ENCODE results near the gene USP35. TPM values are rescaled to one million over a fixed set of nuclear protein-coding genes. Genes with fewer than 3 reads are reported as not detected.

The USP35 gene
- total RNA-seq, 4 donors from 2014 or later: 6.7 to 15.1 (median 8.6) TPM

- no peak for TF ChIP-seq CTCF (IDR thresholded peaks at IDR 0.05)
- ATAC-seq (ENCODE audit: low FRiP score): no peak
- DNase-seq (ENCODE audit: low spot score): no peak
These were observed 38.4 kb upstream of the USP35 start for GRCh38 chr11:78150346-78150745.

- DNase-seq (ENCODE audit: low spot score) (no peak), ATAC-seq (ENCODE audit: low FRiP score) (no peak)
- TF ChIP-seq CTCF (IDR thresholded peaks at IDR 0.05): no peak
These were observed 38.0 kb upstream of the USP35 start for GRCh38 chr11:78150754-78151153.

DNA sequence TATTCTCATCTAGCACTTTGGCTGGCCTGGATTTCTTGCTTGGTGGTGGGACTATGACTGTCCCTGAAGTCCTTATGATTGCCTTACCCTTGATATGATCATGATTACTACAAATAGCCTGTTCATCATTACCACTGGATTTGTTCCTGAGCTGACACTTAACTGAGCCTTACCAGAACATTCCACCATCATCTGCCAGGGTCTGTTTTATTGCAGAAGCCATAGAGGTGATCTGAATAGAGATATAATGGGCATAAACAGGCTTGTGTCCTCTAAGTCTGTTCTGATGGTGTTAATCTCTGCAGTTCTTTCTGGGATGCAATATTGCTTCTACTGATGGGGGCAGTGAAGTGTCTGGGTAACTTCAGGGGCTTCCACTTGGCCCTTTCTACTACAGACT is 36.9 kb upstream of the USP35 start:
- TF ChIP-seq CTCF (IDR thresholded peaks at IDR 0.05): no peak
- no peak for DNase-seq (ENCODE audit: low spot score)
- no peak for ATAC-seq (ENCODE audit: low FRiP score)

GRCh38 chr11:78156127-78156844 is 32.4 kb upstream of the USP35 start:
- DNase-seq (ENCODE audit: low spot score): no peak
- no peak for TF ChIP-seq CTCF (IDR thresholded peaks at IDR 0.05)

DNA sequence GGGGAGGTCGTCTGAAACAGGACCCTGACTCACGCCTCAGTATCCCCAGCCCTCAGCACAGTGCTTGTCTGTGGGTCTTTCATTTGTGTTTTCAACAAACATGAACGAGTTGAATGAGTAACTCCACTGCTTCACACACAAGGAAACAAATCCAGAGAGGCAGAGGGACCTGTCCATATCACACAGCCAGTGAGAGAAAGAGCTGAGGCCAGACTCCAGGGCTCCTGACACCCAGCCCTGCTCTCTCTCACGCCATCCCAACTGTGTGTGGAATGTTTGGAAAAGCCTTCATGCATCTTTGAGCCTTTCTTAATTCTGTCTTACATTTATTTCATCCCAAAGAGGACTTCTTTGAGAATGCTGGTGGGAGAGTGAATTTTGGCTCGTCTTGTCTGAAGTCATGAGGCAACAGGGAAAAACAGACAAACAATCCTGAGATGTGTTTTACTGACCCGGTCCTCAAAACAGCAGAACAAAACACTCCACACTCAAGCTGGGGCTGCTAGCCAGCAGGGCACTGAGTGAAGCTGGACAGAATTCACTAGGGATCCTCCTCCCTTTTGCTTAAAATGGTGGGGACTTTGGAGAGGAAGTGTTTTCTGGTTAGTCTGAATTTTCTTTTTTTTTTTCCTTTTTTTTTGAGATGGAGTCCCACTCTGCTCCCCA is 29.6 kb upstream of the USP35 start:
- no peak for DNase-seq (ENCODE audit: low spot score)
- no peak for TF ChIP-seq CTCF (IDR thresholded peaks at IDR 0.05)
- ATAC-seq (ENCODE audit: low FRiP score): no peak

More at GRCh38 chr11:78156127-78156844, 32.4 kb upstream of the USP35 start:
- no peak for ATAC-seq (ENCODE audit: low FRiP score)

DNA sequence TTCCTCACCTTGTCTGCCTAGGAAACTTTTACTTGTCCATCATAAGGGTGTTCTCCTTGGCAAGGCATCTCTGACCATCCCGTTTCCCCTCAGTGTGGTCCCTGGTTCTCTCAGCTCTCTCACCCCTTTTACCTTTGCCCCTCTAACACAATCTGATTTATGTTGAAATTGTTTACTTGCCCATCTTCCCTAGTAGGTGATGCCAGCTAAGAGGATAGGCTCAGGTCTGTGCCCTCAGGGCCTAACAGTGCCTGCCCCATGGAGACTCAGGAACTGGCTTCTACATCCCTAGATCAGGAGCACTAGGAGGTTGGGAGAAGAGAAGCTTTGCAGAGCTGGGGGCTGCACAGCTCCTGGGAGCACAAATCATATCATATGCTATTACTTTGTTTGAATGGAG is 28.2 kb upstream of the USP35 start:
- no peak for DNase-seq (ENCODE audit: low spot score)
- TF ChIP-seq CTCF (IDR thresholded peaks at IDR 0.05): no peak
- ATAC-seq (ENCODE audit: low FRiP score): no peak

DNA sequence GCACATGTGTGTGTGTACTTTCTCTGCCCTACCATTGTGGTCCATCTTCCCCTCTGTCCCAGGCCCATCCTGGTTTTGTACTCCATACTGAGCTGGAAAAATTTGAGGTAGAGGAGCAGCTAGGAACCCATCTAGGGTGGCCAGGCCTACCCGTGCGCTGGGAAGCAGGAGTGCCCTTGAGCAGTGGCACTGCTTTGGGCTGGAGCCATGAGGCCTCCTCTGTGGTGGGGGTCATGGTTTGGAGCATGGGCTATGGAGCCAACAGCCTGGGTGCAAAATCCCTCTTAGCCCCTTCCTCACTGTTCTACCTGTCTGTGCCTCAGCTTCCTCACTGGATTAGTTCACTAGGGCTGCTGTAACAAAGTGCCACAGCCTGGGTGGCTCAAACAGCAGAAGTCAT is 27.4 kb upstream of the USP35 start:
- no peak for DNase-seq (ENCODE audit: low spot score)
- ATAC-seq (ENCODE audit: low FRiP score): no peak
- no peak for TF ChIP-seq CTCF (IDR thresholded peaks at IDR 0.05)

Measured in omental fat pad (tissue), 4 donors.